H9 (cell line): ENCODE measurements around the gene PIP4K2A. TPM values are rescaled to one million over a fixed set of nuclear protein-coding genes. Genes with fewer than 3 reads are reported as not detected.

Source experiments
- DNase-seq: peaks from one replicate; pipeline ENCODE4 v3.0.0-alpha.2; 2017
- H2AFZ ChIP-seq: one replicate; pipeline ENCODE4 v1.6.1; 2013; ENCODE audit warnings: mild to moderate bottlenecking, low read length, control low read depth, moderate library complexity
- H2AK5ac ChIP-seq: 2 replicates; pipeline ENCODE4 v1.6.1; 2013; ENCODE audit warnings: low read length, control low read depth, mixed read lengths; ENCODE audit not compliant: insufficient read length
- H2BK120ac ChIP-seq: one replicate; pipeline ENCODE4 v1.6.1; 2013; ENCODE audit warnings: low read depth, mild to moderate bottlenecking, low read length, control low read depth, inconsistent platforms; ENCODE audit not compliant: poor library complexity, severe bottlenecking
- H2BK12ac ChIP-seq: 2 replicates; pipeline ENCODE4 v1.6.1; 2013; ENCODE audit warnings: low read length, control low read depth, mixed read lengths, low read depth; ENCODE audit not compliant: insufficient read length
- H2BK15ac ChIP-seq: 2 replicates; pipeline ENCODE4 v1.6.1; 2013; ENCODE audit warnings: low read depth, low read length, control low read depth
- H2BK20ac ChIP-seq: one replicate; pipeline ENCODE4 v1.6.1; 2013; ENCODE audit warnings: low read depth, mild to moderate bottlenecking, low read length, control low read depth, inconsistent platforms; ENCODE audit not compliant: poor library complexity, severe bottlenecking
- H2BK5ac ChIP-seq: 2 replicates; pipeline ENCODE4 v1.6.1; 2013; ENCODE audit warnings: low read length, control low read depth, mixed read lengths; ENCODE audit not compliant: insufficient read length
- H3K14ac ChIP-seq: 2 replicates; pipeline ENCODE4 v1.6.1; 2013; ENCODE audit warnings: low read length, control low read depth; ENCODE audit not compliant: insufficient read depth
- H3K18ac ChIP-seq: 2 replicates; pipeline ENCODE4 v1.6.1; 2013; ENCODE audit warnings: low read depth, mild to moderate bottlenecking, mixed read lengths, low read length, control low read depth; ENCODE audit not compliant: insufficient read length
- H3K23ac ChIP-seq: 2 replicates; pipeline ENCODE4 v1.6.1; 2013; ENCODE audit warnings: low read length, control low read depth, mixed read lengths, low read depth; ENCODE audit not compliant: insufficient read length
- H3K23me2 ChIP-seq: 2 replicates; pipeline ENCODE4 v1.6.1; 2013; ENCODE audit warnings: low read depth, mild to moderate bottlenecking, mixed read lengths, low read length, control low read depth; ENCODE audit not compliant: insufficient read length, poor library complexity, severe bottlenecking
- H3K27ac ChIP-seq: 2 replicates; pipeline ENCODE4 v1.5.1; 2013; ENCODE audit warnings: low read length, control low read depth, mixed read lengths, low read depth; ENCODE audit not compliant: insufficient read length
- H3K27me3 ChIP-seq: 2 replicates; pipeline ENCODE4 v1.6.1; 2013; ENCODE audit warnings: low read length, control low read depth, inconsistent platforms; ENCODE audit not compliant: insufficient read depth
- H3K4ac ChIP-seq: 2 replicates; pipeline ENCODE4 v1.6.1; 2013; ENCODE audit warnings: low read depth, mild to moderate bottlenecking, control low read depth, inconsistent platforms, low read length, moderate library complexity
- H3K4me1 ChIP-seq: 2 replicates; pipeline ENCODE4 v1.6.1; 2013; ENCODE audit warnings: low read length, control low read depth, inconsistent platforms; ENCODE audit not compliant: insufficient read depth
- H3K4me2 ChIP-seq: 2 replicates; pipeline ENCODE4 v1.6.1; 2013; ENCODE audit warnings: low read length, control low read depth, mixed read lengths; ENCODE audit not compliant: insufficient read length, insufficient read depth
- H3K56ac ChIP-seq: 2 replicates; pipeline ENCODE4 v1.6.1; 2013; ENCODE audit warnings: low read depth, mild to moderate bottlenecking, mixed read lengths, low read length, control low read depth; ENCODE audit not compliant: insufficient read length
- H3K79me1 ChIP-seq: 2 replicates; pipeline ENCODE4 v1.6.1; 2013; ENCODE audit warnings: low read depth, mild to moderate bottlenecking, moderate library complexity, low read length, control low read depth, inconsistent platforms; ENCODE audit not compliant: insufficient read depth, poor library complexity, severe bottlenecking
- H3K79me2 ChIP-seq: 2 replicates; pipeline ENCODE4 v1.6.1; 2013; ENCODE audit warnings: low read length, control low read depth, inconsistent platforms; ENCODE audit not compliant: insufficient read depth
- H3K9ac ChIP-seq: 2 replicates; pipeline ENCODE4 v1.6.1; 2013; ENCODE audit warnings: low read length, control low read depth, mixed read lengths; ENCODE audit not compliant: insufficient read length; ENCODE audit errors: extremely low read depth
- H3K9me3 ChIP-seq: one replicate; pipeline ENCODE4 v1.6.1; 2013; ENCODE audit warnings: low read depth, low read length, inconsistent platforms; ENCODE audit not compliant: control insufficient read depth
- H3T11ph ChIP-seq: one replicate; pipeline ENCODE4 v1.6.1; 2013; ENCODE audit warnings: mild to moderate bottlenecking, low read length, control low read depth, inconsistent platforms
- H4K20me1 ChIP-seq: one replicate; pipeline ENCODE4 v1.6.1; 2013; ENCODE audit not compliant: control insufficient read depth, insufficient read length, insufficient read depth
- H4K5ac ChIP-seq: 2 replicates; pipeline ENCODE4 v1.6.1; 2013; ENCODE audit warnings: low read depth, mild to moderate bottlenecking, mixed read lengths, low read length, control low read depth; ENCODE audit not compliant: insufficient read length
- H4K8ac ChIP-seq: replicated peaks from 2 replicates; pipeline ENCODE4 v1.6.1; 2013; ENCODE audit warnings: low read length, control low read depth, mixed read lengths, low read depth; ENCODE audit not compliant: insufficient read length
- H4K91ac ChIP-seq: 2 replicates; pipeline ENCODE4 v1.6.1; 2013; ENCODE audit warnings: low read depth, mild to moderate bottlenecking, moderate library complexity, mixed read lengths, low read length, control low read depth; ENCODE audit not compliant: insufficient read length
- H3K27ac Mint-ChIP-seq, 3 experiments: 2 replicates in 2 of 3; 3 replicates in 1 of 3; pipeline ENCODE4 v1.8.0; 2020 to 2021; ENCODE audit warnings: mixed read lengths in 3 of 3, mild to moderate bottlenecking in 1 of 3, moderate library complexity in 1 of 3
- H3K27me3 Mint-ChIP-seq: 2 replicates; pipeline ENCODE4 v1.8.0; 2021; ENCODE audit warnings: low read depth, mild to moderate bottlenecking, moderate library complexity, mixed read lengths
- H3K36me3 Mint-ChIP-seq, 3 experiments: 2 replicates in 2 of 3; 3 replicates in 1 of 3; pipeline ENCODE4 v1.8.0; 2020 to 2021; ENCODE audit warnings: low read depth in 3 of 3, mixed read lengths in 3 of 3; ENCODE audit not compliant: insufficient read depth in 1 of 3
- H3K4me1 Mint-ChIP-seq, 2 experiments: 2 replicates each; pipeline ENCODE4 v1.8.0; 2020; ENCODE audit warnings: mixed read lengths in 2 of 2
- H3K4me3 Mint-ChIP-seq, 2 experiments: 2 replicates in 1 of 2; 3 replicates in 1 of 2; pipeline ENCODE4 v1.8.0; 2020 to 2021; ENCODE audit warnings: mild to moderate bottlenecking in 2 of 2, mixed read lengths in 2 of 2, moderate library complexity in 1 of 2
- H3K9me3 Mint-ChIP-seq, 2 experiments: 2 replicates in 1 of 2; 3 replicates in 1 of 2; pipeline ENCODE4 v1.8.0; 2020; ENCODE audit warnings: mild to moderate bottlenecking in 2 of 2, mixed read lengths in 2 of 2, moderate library complexity in 1 of 2
- CTCF ChIP-seq: fragments of 200-600 bp; sonication (generic); conservative IDR thresholded peaks from 3 replicates; pipeline ENCODE4 v1.8.0; 2021; ENCODE audit warnings: antibody characterized with exemption, mild to moderate bottlenecking
- WGBS: extraction: QIAGEN DNeasy Blood & Tissue Kit; methylation state at CpG from one replicate; pipeline ENCODE4 v1.1.7; 2013; ENCODE audit warnings: missing lambda C conversion rate, low lambda C conversion rate, mixed read lengths; ENCODE audit not compliant: insufficient read length; ENCODE audit errors: extremely low coverage; 5-methylcytosine and 5-hydroxymethylcytosine counted together
- total RNA-seq: library from RNA; stranded (reverse); gene quantifications from 2 replicates; pipeline ENCODE4 v1.2.1, GENCODE V29; 2021

PIP4K2A gene
- total RNA-seq, 1 experiment from 2014 or later: 33.6 TPM

DNA sequence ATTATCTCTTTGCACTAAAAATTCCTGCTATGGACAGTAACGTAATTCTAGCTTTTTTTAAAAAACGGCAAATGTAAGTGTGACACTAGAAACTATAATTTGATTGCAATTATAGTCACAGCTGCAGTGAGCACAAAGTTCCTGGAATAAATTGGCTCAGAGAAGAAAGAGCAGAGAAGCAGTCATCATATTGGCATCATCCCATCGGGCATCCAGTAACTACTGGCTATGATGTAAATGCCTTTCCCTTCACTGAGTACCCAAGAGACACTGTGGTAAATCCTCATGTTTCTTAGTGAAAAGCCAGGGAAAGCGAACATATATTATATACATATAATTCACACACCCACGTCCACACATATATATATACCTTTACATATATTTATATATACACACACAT, 43.6 kb downstream of the PIP4K2A start:
- Mint-ChIP-seq H3K36me3 (no peaks in the 10 kb centered on the region; a peak in 1 of 7 replicates), H3K27me3 (no peaks in the 10 kb centered on the region), H3K9me3 (no peaks in the 10 kb centered on the region), H3K27ac (peak overlapping the region in 1 of 3 experiments; percentile 94; a peak in 1 of 7 replicates), H3K4me3 (no peak overlapping the region), H3K4me1 (peaks cover 58 to 63% of the 10 kb centered on the region in 2 experiments)
- WGBS: 100% methylated on average over 1 of the region's 5 CpGs
- Histone ChIP-seq H4K5ac (no peak overlapping the region), H3K27ac (no peak overlapping the region), H3K14ac (no peak overlapping the region), H3K4me2 (no peak overlapping the region), H3K4ac (no peak overlapping the region), H3K79me2 (peaks cover 9% of the 10 kb centered on the region; the same call in 1 of the 2 replicates), H2BK20ac (no peak overlapping the region), H3K23me2 (no peaks in the 10 kb centered on the region), H2BK5ac (no peak overlapping the region), H3T11ph (no peak overlapping the region), H3K23ac (no peak overlapping the region), H2AFZ (no peak overlapping the region), H2BK120ac (no peak overlapping the region), H3K18ac (no peak overlapping the region), H2BK12ac (no peak overlapping the region), H3K4me1 (peaks cover 12% of the 10 kb centered on the region), H3K27me3 (no peaks in the 10 kb centered on the region), H3K9me3 (no peaks in the 10 kb centered on the region), H2BK15ac (no peak overlapping the region), H3K56ac (no peak overlapping the region), H2AK5ac (no peak overlapping the region), H3K79me1 (no peaks in the 10 kb centered on the region), H4K8ac (no peak overlapping the region), H4K20me1 (no peaks in the 10 kb centered on the region), H3K9ac (no peak overlapping the region), H4K91ac (no peak overlapping the region)
- DNase-seq: no peak
- TF ChIP-seq CTCF: no peak
